Spinal cord (tissue), 10 donors: ENCODE results near the gene RPP25L. TPM values are rescaled to one million over a fixed set of nuclear protein-coding genes. Genes with fewer than 3 reads are reported as not detected.
A peak's percentile ranks its signal among the peaks of the same experiment; 100 is the strongest.

Experiments
- DNase-seq, 6 donors: peaks; one replicate each; pipeline versions ENCODE4 v3.0.0 to v3.0.0-alpha.2; 2013 to 2015; ENCODE audit warnings: low spot score in 6 of 6, low read depth in 4 of 6
- H3K27ac ChIP-seq: one replicate; pipeline ENCODE4 v1.5.1; 2013; ENCODE audit warnings: low read depth, low read length, control low read depth
- H3K27me3 ChIP-seq: one replicate; pipeline ENCODE4 v1.6.1; 2013; ENCODE audit warnings: low read length; ENCODE audit not compliant: control insufficient read depth, insufficient read depth
- H3K36me3 ChIP-seq: one replicate; pipeline ENCODE4 v1.6.1; 2013; ENCODE audit warnings: low read length; ENCODE audit not compliant: control insufficient read depth, insufficient read depth
- H3K4me1 ChIP-seq: one replicate; pipeline ENCODE4 v1.6.1; 2013; ENCODE audit warnings: low read length; ENCODE audit not compliant: control insufficient read depth, insufficient read depth
- H3K4me3 ChIP-seq: one replicate; pipeline ENCODE4 v1.5.1; 2013; ENCODE audit warnings: low read depth, low read length, control low read depth
- H3K9me3 ChIP-seq: one replicate; pipeline ENCODE4 v1.6.1; 2013; ENCODE audit warnings: low read length; ENCODE audit not compliant: control insufficient read depth, insufficient read depth
- WGBS: methylation state at CpG from one replicate; pipeline ENCODE4 v1.1.5; 2013; ENCODE audit warnings: missing lambda C conversion rate; ENCODE audit not compliant: insufficient coverage; 5-methylcytosine and 5-hydroxymethylcytosine counted together
- polyA plus RNA-seq, 2 donors: library from polyadenylated mRNA; unstranded; fragments of 120-200 nt; gene quantifications; one replicate each; pipeline ENCODE4 v1.2.1, GENCODE V29; 2013; ENCODE audit not compliant: insufficient read length in 2 of 2
- total RNA-seq, 2 donors: library from RNA; depleted of rRNA in 1 of 2; stranded (reverse); fragments of 120-200 nt in 1 of 2; fragments of >200 nt in 1 of 2; gene quantifications; one replicate each; pipeline versions ENCODE4 v1.2.3 to v1.2.4, GENCODE V29; 2013 to 2014
- donor health status: healthy.

RPP25L gene
- total and polyA plus RNA-seq, 4 donors, result 10.4 to 29.4 (median 18.4) TPM

GRCh38 chr9:34599546-34599945, 12.4 kb downstream of the RPP25L start:
- Histone ChIP-seq H3K27me3 (no peaks in the 10 kb centered on the region), H3K36me3 (no peaks in the 10 kb centered on the region)

GRCh38 chr9:34594177-34594576, 17.7 kb downstream of the RPP25L start:
- no CpG with 5 or more reads among the region's 9 CpGs for WGBS
- Histone ChIP-seq H3K4me1 (peaks cover 42% of the 10 kb centered on the region), H3K9me3 (no peaks in the 10 kb centered on the region), H3K36me3 (no peaks in the 10 kb centered on the region), H3K27me3 (peaks cover 20% of the 10 kb centered on the region), H3K27ac (no peak overlapping the region), H3K4me3 (no peak overlapping the region)
- no peak for DNase-seq

More at GRCh38 chr9:34599546-34599945, 12.4 kb downstream of the RPP25L start:
- Histone ChIP-seq H3K9me3 (no peaks in the 10 kb centered on the region), H3K4me1 (peaks cover 23% of the 10 kb centered on the region), H3K27ac (no peak overlapping the region), H3K4me3 (no peak overlapping the region)
- WGBS, result no CpG with 5 or more reads among the region's 1 CpG
- no peak for DNase-seq

- WGBS, result 8% methylated on average over 24 of the region's 26 CpGs
- peak in 2 of 6 donors; percentile 58 to 83 for DNase-seq
- no peaks in the 10 kb centered on the region for H3K36me3 ChIP-seq
Observed at GRCh38 chr9:34592895-34593601, 18.8 kb downstream of the RPP25L start.

DNA sequence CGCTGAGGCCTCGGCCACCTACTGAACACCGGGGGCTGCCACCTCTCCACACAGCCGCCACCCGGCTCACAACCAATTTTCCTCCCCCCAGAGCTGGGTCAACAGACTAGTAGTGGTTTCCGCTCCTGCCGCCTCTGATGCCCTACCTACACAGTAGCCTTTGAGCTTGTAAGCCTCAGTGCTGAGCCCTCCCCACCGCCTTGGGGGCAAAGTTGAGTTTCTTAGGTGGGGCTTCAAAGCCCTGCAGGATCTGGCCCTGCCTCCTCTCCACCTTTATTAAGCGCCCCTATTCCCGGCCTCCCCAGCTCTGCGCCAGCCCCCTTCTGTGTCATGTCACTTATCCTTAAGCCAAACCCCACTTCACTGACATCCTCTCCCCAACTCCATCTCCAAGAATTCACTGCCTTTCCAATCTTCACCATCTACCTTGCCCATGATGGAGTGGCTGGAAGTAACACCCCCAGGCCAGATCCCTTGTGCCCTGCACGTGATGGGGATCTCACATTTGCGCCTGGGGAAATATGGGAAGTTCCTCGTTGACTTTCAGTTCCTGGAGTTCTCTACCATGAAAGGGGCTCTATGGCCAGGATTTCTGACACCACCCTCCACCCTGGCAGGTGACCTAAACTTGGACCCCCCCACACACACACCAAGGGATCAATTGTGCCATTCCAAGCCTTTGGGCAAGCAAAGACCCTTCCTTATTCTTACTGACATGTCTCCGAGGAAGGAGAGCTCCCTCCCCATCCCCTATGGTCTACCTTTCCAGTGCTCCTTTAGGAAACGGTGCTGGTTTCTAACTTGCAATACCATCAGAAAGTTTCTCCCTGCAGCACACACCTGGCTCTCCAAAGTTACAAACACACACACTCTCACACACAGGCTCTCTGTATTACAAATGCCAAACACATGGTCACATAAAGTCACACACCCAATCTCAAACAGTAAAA, 19.7 kb downstream of the RPP25L start:
- no peak for DNase-seq
- Histone ChIP-seq H3K27ac (no peak overlapping the region), H3K27me3 (peaks cover 20% of the 10 kb centered on the region), H3K9me3 (no peaks in the 10 kb centered on the region), H3K4me3 (no peak overlapping the region), H3K4me1 (peaks cover 55% of the 10 kb centered on the region), H3K36me3 (no peaks in the 10 kb centered on the region)
- 21% methylated on average over 10 of the region's 16 CpGs for WGBS

More at GRCh38 chr9:34592895-34593601, 18.8 kb downstream of the RPP25L start:
- Histone ChIP-seq H3K27me3 (peaks cover 20% of the 10 kb centered on the region), H3K4me3 (no peak overlapping the region), H3K27ac (no peak overlapping the region), H3K9me3 (no peaks in the 10 kb centered on the region), H3K4me1 (peaks cover 53% of the 10 kb centered on the region)

GRCh38 chr9:34591248-34591916, 20.5 kb downstream of the RPP25L start:
- H3K9me3 ChIP-seq, result no peaks in the 10 kb centered on the region
- H3K27me3 ChIP-seq, result peaks cover 20% of the 10 kb centered on the region
- DNase-seq, result peak in 2 of 6 donors; percentile 91
- no peak overlapping the region for H3K4me3 ChIP-seq
- no peak overlapping the region for H3K27ac ChIP-seq
- WGBS, result 16% methylated on average over 60 of the region's 60 CpGs
- H3K36me3 ChIP-seq, result no peaks in the 10 kb centered on the region
- H3K4me1 ChIP-seq, result peaks cover 55% of the 10 kb centered on the region

DNA sequence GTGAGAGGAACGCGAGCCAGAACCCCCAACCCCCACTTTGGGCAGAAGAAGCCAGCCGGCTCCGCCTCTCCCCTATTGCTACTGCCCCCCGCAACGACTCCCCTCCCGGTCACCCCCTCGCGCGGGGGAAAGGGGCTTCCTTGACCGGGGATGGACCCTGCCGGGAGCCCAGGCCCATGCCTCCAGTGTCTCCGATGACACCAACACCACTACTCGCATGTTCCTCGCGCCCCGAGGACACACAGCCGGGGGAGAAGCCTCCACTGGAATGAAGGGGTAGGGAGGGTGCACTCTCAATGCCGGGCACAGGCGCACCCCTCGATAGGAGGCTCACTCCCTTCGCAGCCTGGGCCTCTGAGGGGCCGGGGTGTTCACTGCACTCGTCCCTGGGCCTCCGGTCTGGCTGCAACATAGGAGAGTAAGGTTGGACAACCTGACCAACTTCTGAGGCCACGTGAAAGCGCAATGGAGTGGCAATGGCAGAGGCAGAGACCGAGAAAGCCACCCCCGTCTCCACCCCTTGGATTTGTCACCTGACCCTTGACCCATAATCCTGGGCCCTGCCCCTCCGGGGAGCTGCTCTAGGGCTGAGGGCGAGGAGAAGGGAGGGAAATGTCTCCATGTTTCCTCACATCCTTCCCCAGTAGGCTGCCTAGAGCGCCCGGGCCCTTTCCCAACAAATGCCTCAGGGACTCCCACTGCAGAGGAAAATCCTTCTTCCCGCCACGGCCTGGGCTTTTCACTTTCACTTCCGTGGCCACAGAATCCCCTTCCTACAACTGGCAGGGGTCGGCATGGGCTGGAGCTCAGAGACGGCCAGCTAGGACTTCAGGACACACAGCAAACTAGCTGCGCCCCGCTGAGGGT, 21.3 kb downstream of the RPP25L start:
- Histone ChIP-seq H3K4me3 (peak overlapping the region; percentile 46), H3K9me3 (no peaks in the 10 kb centered on the region), H3K36me3 (no peaks in the 10 kb centered on the region), H3K27ac (peak overlapping the region; percentile 67), H3K4me1 (peaks cover 60% of the 10 kb centered on the region), H3K27me3 (peaks cover 20% of the 10 kb centered on the region)
- 39% methylated on average over 21 of the region's 40 CpGs for WGBS
- DNase-seq, result peak in 1 of 6 donors; percentile 46

GRCh38 chr9:34589636-34590380, 22.1 kb downstream of the RPP25L start, which contains the start of gene CNTFR:
Gene CNTFR, minus strand, starts transcription at chr9:34589724. Its CDS starts 20,743 bp downstream, at chr9:34568981.
- no peaks in the 10 kb centered on the region for H3K9me3 ChIP-seq
- peak within 1 kb of the TSS; percentile 63 for H3K4me3 ChIP-seq
- peak in 3 of 6 donors; percentile 88 to 97 (median 96) for DNase-seq
- H3K36me3 ChIP-seq, result no peaks in the 10 kb centered on the region
- peak within 1 kb of the TSS; percentile 67 for H3K27ac ChIP-seq
- peaks cover 20% of the 10 kb centered on the region for H3K27me3 ChIP-seq
- under 1% methylated on average over 101 of the region's 104 CpGs for WGBS
- peaks cover 60% of the 10 kb centered on the region for H3K4me1 ChIP-seq
